Measurements from ENCODE around the gene FCN2. TPM values are rescaled to one million over a fixed set of nuclear protein-coding genes. Genes with fewer than 3 reads are reported as not detected.

The FCN2 gene
- total and polyA plus RNA-seq, 10 donors, result 0.38 to 7.6 (median 1.8) TPM; not detected in 1

GRCh38 chr9:134936346-134937163 lies 55.9 kb downstream of the FCN2 start:
- H3K27ac ChIP-seq, result peak overlapping the region in 5 of 8 donors; percentile 7 to 74 (median 58)
- no peaks in the 10 kb centered on the region for H3K9me3 ChIP-seq
- H3K4me1 ChIP-seq, result peaks cover 0 to 73% (median 56%) of the 10 kb centered on the region in 6 donors
- 45 to 57% (median 51%) methylated on average over 11 to 13 of the region's 13 CpGs for WGBS, 5 donors
- no peak for TF ChIP-seq CTCF (IDR thresholded peaks at IDR 0.05 in 8 of 11, conservative IDR thresholded peaks at IDR 0.05 in 3 of 11)
- TF ChIP-seq POLR2A (IDR thresholded peaks at IDR 0.05), result no peak
- TF ChIP-seq POLR2AphosphoS5 (IDR thresholded peaks at IDR 0.05), result no peak
- H3K27me3 ChIP-seq (replicated peaks in 1 of 7), result peaks cover 0 to 77% (median 0%) of the 10 kb centered on the region in 7 donors
- no peak overlapping the region for H3K4me3 ChIP-seq
- no peaks in the 10 kb centered on the region for H3K36me3 ChIP-seq
- intact Hi-C loops (cut with DNase I; ENCODE audit: low total_unique reads), result no loop called here
- peak; percentile 45 for DNase-seq

Small RNA genes lying within 50 kb of the gene (microRNA-seq; reads per million reads assigned to microRNA genes)
- gene MIR3689A, result 0 reads per million in 3 donors
- 0 reads per million in 3 donors for gene MIR3689B
- gene MIR3689C, result 0 reads per million in 3 donors
- 0 reads per million in 3 donors for gene MIR3689D1
- gene MIR3689D2, result 0 reads per million in 3 donors
- gene MIR3689E, result 0 reads per million in 3 donors
- 0 reads per million in 3 donors for gene MIR3689F

Small RNA genes lying within 50 kb of the gene (small RNA-seq; reads per million reads assigned to genes)
- 0 reads per million in 4 donors for gene AL603650.1
- 0 reads per million in 4 donors for gene MIR3689A
- gene MIR3689B, result 0 reads per million in 4 donors
- 0 reads per million in 4 donors for gene MIR3689C
- 0 reads per million in 4 donors for gene MIR3689D1
- gene MIR3689D2, result 0 reads per million in 4 donors
- 0 reads per million in 4 donors for gene MIR3689E
- gene MIR3689F, result 0 reads per million in 4 donors

Other genes starting within 250 kb of the FCN2 start
- 10 to 100 TPM; 14.6 to 50.6 (median 28.9) TPM for gene COL5A1, start 239.0 kb upstream of the FCN2 start, total RNA-seq
- gene COL5A1, start 239.0 kb upstream of the FCN2 start, polyA plus RNA-seq, result 10 to 100 TPM in 1 of 3 donors, 1 to 10 TPM in 2; 2.6 to 12.2 (median 3.1) TPM
- gene FCN1, start 37.1 kb downstream of the FCN2 start, total RNA-seq, result 100 to 1,000 TPM in 3 of 7 donors, 10 to 100 TPM in 4; 33.1 to 209 (median 77.5) TPM
- gene FCN1, start 37.1 kb downstream of the FCN2 start, polyA plus RNA-seq, result 10 to 100 TPM in 2 of 3 donors, 1 to 10 TPM in 1; 5.2 to 30.0 (median 21.9) TPM
- 100 to 1,000 TPM in 1 of 7 donors, 10 to 100 TPM in 6; 40.9 to 109 (median 47.1) TPM for gene OLFM1, start 206.9 kb downstream of the FCN2 start, total RNA-seq
- 10 to 100 TPM in 2 of 3 donors, 1 to 10 TPM in 1; 5.9 to 22.3 (median 16.8) TPM for gene OLFM1, start 206.9 kb downstream of the FCN2 start, polyA plus RNA-seq